Subcutaneous adipose tissue (tissue), 4 donors: ENCODE measurements around the gene CHD6. TPM values are rescaled to one million over a fixed set of nuclear protein-coding genes. Genes with fewer than 3 reads are reported as not detected.

Experiments
- total RNA-seq, 4 donors: library from RNA; depleted of rRNA; stranded (reverse); fragments of >200 nt; gene quantifications; one replicate each; pipeline ENCODE4 v1.1.0, GENCODE V29; 2016
- TF ChIP-seq, protein P1 (sequence below): fragments of 450-650 bp; IDR thresholded peaks from one replicate; pipeline ENCODE4 v1.5.1; 2016; ENCODE audit warnings: low read depth, mild to moderate bottlenecking, control low read depth, antibody characterized with exemption, moderate library complexity

Gene CHD6
- total RNA-seq, 4 donors from 2014 or later = 31.5 to 47.4 (median 37.9) TPM

DNA sequence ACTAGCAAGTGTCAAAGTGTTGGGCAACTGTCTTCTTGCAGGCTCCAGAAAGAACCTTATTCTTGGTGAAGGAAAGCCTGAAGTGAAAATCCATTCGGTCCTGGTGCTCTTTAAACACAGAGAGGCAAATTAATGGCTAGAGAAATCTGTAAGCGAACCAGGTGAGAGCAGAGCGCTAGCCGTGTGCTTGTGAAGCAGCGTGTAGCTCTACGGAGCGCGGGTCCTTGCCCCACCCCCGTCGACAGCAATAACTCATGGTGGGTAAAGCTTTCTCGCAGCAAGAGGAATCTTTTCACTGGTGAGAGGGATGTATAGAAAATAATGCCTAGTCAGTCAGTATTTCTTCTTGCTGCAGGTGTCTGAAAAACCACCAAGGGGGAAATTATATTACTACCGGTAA is 214.6 kb downstream of the CHD6 start:
- TF ChIP-seq, protein P1, sequence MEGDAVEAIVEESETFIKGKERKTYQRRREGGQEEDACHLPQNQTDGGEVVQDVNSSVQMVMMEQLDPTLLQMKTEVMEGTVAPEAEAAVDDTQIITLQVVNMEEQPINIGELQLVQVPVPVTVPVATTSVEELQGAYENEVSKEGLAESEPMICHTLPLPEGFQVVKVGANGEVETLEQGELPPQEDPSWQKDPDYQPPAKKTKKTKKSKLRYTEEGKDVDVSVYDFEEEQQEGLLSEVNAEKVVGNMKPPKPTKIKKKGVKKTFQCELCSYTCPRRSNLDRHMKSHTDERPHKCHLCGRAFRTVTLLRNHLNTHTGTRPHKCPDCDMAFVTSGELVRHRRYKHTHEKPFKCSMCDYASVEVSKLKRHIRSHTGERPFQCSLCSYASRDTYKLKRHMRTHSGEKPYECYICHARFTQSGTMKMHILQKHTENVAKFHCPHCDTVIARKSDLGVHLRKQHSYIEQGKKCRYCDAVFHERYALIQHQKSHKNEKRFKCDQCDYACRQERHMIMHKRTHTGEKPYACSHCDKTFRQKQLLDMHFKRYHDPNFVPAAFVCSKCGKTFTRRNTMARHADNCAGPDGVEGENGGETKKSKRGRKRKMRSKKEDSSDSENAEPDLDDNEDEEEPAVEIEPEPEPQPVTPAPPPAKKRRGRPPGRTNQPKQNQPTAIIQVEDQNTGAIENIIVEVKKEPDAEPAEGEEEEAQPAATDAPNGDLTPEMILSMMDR = no peak

- TF ChIP-seq, protein P1 = no peak
Measured at GRCh38 chr20:41398408-41398807, 219.8 kb downstream of the CHD6 start.

DNA sequence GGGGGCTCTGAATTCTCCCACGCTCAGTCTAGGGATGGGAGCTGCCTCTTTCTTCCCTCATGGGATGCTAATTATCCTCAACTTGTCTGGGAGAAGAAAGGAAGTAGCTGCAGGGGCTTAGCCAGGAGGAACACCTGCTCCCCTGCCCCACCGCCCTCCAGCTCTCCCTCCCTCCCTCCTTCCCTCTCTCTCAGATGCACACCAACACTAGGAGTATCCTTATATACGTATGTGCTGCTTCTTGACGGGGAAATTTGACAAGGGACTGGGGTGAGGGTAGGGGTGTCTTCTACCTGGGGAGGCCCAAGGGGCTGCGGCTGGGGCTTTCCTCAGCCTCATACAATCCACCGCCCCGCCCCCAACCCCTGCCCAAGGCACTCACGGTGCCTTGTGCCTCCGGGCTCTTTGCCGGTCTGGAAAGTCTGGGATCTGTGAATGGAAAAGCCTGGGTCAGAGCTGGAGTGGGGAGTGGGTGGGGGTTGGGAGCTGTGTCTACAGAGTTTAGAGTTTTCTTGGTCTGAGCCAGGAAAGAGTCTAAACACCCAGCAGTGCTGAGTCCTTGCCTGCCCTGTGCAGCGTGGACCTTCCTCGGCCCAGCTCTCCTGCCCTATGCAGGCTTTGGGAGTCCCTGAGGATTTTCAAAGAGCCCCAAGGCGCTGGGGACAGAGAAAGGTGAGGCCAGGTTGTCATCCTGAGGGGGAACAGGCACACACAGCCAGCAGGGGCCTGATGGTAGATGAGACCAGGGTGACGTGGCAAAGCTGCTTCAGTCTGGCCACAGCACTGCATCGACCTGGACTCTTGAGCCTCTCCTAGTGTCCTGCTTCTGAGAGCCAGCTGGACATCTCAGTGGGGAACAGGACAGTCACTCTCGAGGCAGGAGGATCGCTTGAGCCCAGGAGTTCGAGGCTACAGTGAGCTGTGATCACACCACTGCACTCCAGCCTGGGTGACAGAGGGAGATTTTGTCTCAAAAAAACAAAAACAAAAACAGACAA is 222.2 kb downstream of the CHD6 start:
- TF ChIP-seq, protein P1 = no peak

GRCh38 chr20:41394931-41395666 is 223.1 kb downstream of the CHD6 start:
- TF ChIP-seq, protein P1 = no peak

DNA sequence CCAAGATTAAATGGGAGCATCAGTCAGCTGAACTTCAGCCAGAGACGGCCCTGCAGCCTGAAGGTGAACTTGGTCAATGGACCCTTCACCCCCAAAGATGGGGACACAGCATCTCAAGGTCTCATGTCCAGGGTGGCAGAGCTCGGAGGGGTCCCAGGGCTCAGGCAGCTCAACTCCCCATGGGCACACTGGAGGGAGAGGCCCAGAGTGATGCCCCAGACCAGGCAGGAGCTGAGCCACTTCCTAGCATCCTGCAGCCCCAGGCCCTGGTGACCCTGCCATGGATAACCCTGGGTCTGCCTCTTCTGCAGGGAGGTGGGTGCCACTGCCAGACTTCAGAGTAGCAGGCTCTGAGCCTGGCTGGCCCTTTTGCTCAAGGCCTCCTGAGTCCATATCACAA is 224.1 kb downstream of the CHD6 start:
- TF ChIP-seq, protein P1 = no peak

DNA sequence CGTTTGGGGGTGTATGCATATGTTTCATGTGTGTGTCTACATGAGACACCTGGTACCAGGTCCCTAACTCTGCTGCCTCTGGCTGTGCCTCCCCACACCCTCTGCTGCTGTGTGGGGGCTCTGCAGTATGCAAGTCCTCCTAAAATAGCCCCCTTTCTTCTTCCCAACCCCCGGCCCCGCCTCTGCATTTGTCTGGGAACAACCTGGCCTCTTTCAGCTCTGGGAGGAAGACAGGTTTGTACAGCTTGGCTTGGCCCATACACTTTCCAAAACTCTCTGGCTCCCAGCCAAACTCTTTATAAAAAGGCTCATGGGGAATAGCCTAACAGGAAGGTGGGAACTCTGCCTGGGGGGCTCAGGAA is 224.5 kb downstream of the CHD6 start:
- TF ChIP-seq, protein P1 = no peak
